ENCODE data around the gene ZNF189.

- TF ChIP-seq RCOR1 (IDR thresholded peaks at IDR 0.05; ENCODE audit: insufficient replicate concordance, low read length) (no peak), CTCF (conservative IDR thresholded peaks at IDR 0.05; ENCODE audit: low read depth, low read length) (no peak), MXI1 (IDR thresholded peaks at IDR 0.05; ENCODE audit: borderline replicate concordance, low read depth, low read length) (no peak), BHLHE40 (IDR thresholded peaks at IDR 0.05; ENCODE audit: low read depth, low read length) (no peak), CEBPB (IDR thresholded peaks at IDR 0.05; ENCODE audit: low read depth, low read length) (peak; percentile 70), POLR2A (IDR thresholded peaks at IDR 0.05; ENCODE audit: low read depth, low read length) (no peak), USF2 (IDR thresholded peaks at IDR 0.05; ENCODE audit: low read depth, low read length) (no peak), RFX5 (IDR thresholded peaks at IDR 0.05; ENCODE audit: low read depth, low read length) (no peak), MAZ (IDR thresholded peaks at IDR 0.05; ENCODE audit: borderline replicate concordance, low read depth, low read length) (no peak), FOS (IDR thresholded peaks at IDR 0.05; ENCODE audit: low read depth, low read length) (no peak), RAD21 (IDR thresholded peaks at IDR 0.05; ENCODE audit: low read length) (no peak)
These were observed 20.1 kb downstream of the ZNF189 start for GRCh38 chr9:101418518-101419430.

Measured in IMR-90 (cell line).